IMR-90 (cell line): ENCODE results near the gene ZNF586. TPM values are rescaled to one million over a fixed set of nuclear protein-coding genes. Genes with fewer than 3 reads are reported as not detected.

Experiments used
- ATAC-seq: fragments of 200-7000 bp; cut with Tn5 transposase; 2 replicates; pipeline ENCODE4 v1.9.1; 2020; ENCODE audit warnings: low read depth, mild to moderate bottlenecking, moderate library complexity
- BruUV-seq: library from RNA; stranded (reverse); fragments of 400-500 nt; replicated peaks from 2 replicates; lab custom pipeline; 2021; lab: Mats Ljungman, UMichigan
- CTCF ChIA-PET: fragments of 300-600 bp; formaldehyde crosslinking; extraction: SDS; loops from one replicate; lab custom pipeline; 2021; ENCODE audit warnings: antibody characterized with exemption; lab: Yijun Ruan, JAX
- POLR2A ChIA-PET: fragments of 300-600 bp; sonication (Branson Sonifier 250); formaldehyde crosslinking; loops from one replicate; lab custom pipeline; 2022; ENCODE audit warnings: antibody characterized with exemption; ENCODE audit not compliant: unreplicated experiment; lab: Charles Lee
- DNase-seq: peaks from one replicate; pipeline ENCODE4 v3.0.0; 2013
- H2AFZ ChIP-seq: replicated peaks from 2 replicates; pipeline ENCODE3; 2013; ENCODE audit warnings: low read length, mild to moderate bottlenecking; ENCODE audit not compliant: poor library complexity
- H2AK5ac ChIP-seq: 2 replicates; pipeline ENCODE4 v1.6.1; 2013; ENCODE audit warnings: low read depth, low read length, inconsistent platforms
- H2AK9ac ChIP-seq: replicated peaks from 2 replicates; pipeline ENCODE3; 2013; ENCODE audit warnings: mild to moderate bottlenecking, low read depth, low read length, moderate library complexity; ENCODE audit not compliant: poor library complexity
- H2BK120ac ChIP-seq: 2 replicates; pipeline ENCODE4 v1.6.1; 2013; ENCODE audit warnings: low read depth, low read length, inconsistent platforms
- H2BK15ac ChIP-seq: 3 replicates; pipeline ENCODE4 v1.6.1; 2013; ENCODE audit warnings: low read depth, low read length, inconsistent platforms
- H2BK20ac ChIP-seq: 2 replicates; pipeline ENCODE4 v1.6.1; 2013; ENCODE audit warnings: low read depth, mild to moderate bottlenecking, inconsistent platforms, low read length, moderate library complexity
- H2BK5ac ChIP-seq: 2 replicates; pipeline ENCODE4 v1.6.1; 2013; ENCODE audit warnings: mild to moderate bottlenecking, low read depth, low read length, inconsistent platforms; ENCODE audit not compliant: poor library complexity, severe bottlenecking
- H3K14ac ChIP-seq: replicated peaks from 2 replicates; pipeline ENCODE4 v1.6.1; 2013; ENCODE audit warnings: low read depth, low read length, inconsistent platforms
- H3K18ac ChIP-seq: 2 replicates; pipeline ENCODE4 v1.6.1; 2013; ENCODE audit warnings: low read depth, low read length, control low read depth
- H3K23ac ChIP-seq: 2 replicates; pipeline ENCODE4 v1.6.1; 2013; ENCODE audit warnings: low read depth, low read length, inconsistent platforms
- H3K27ac ChIP-seq: 2 replicates; pipeline ENCODE4 v1.5.1; 2013; ENCODE audit warnings: mild to moderate bottlenecking, control low read depth, low read length; ENCODE audit not compliant: insufficient read depth
- H3K27me3 ChIP-seq: 2 replicates; pipeline ENCODE4 v1.6.1; 2013; ENCODE audit warnings: low read length; ENCODE audit not compliant: control insufficient read depth, insufficient read depth
- H3K36me3 ChIP-seq: 2 replicates; pipeline ENCODE4 v1.6.1; 2013; ENCODE audit warnings: low read length, mixed read lengths; ENCODE audit not compliant: control insufficient read depth, insufficient read depth
- H3K4ac ChIP-seq: 2 replicates; pipeline ENCODE4 v1.6.1; 2013; ENCODE audit warnings: low read depth, low read length, inconsistent platforms
- H3K4me1 ChIP-seq: 2 replicates; pipeline ENCODE4 v1.6.1; 2013; ENCODE audit warnings: low read length, mixed read lengths; ENCODE audit not compliant: control insufficient read depth, insufficient read depth
- H3K4me2 ChIP-seq: 2 replicates; pipeline ENCODE4 v1.6.1; 2013; ENCODE audit warnings: low read depth, mild to moderate bottlenecking, control low read depth, low read length, moderate library complexity
- H3K4me3 ChIP-seq: 2 replicates; pipeline ENCODE4 v1.5.1; 2013; ENCODE audit warnings: low read depth, mild to moderate bottlenecking, control low read depth, low read length, moderate library complexity; ENCODE audit not compliant: insufficient read depth
- H3K56ac ChIP-seq: 2 replicates; pipeline ENCODE4 v1.6.1; 2013; ENCODE audit warnings: low read length, inconsistent platforms; ENCODE audit not compliant: insufficient read depth; ENCODE audit errors: extremely low read depth
- H3K79me1 ChIP-seq, 2 experiments: 2 replicates each; pipeline ENCODE4 v1.6.1; 2013; ENCODE audit warnings: low read length in 2 of 2, inconsistent platforms in 1 of 2, low read depth in 1 of 2
- H3K9ac ChIP-seq: 2 replicates; pipeline ENCODE4 v1.6.1; 2013; ENCODE audit warnings: low read depth, low read length, control low read depth
- H3K9me1 ChIP-seq: 2 replicates; pipeline ENCODE4 v1.6.1; 2013; ENCODE audit warnings: low read length, inconsistent platforms; ENCODE audit not compliant: insufficient read depth
- H3K9me3 ChIP-seq: 2 replicates; pipeline ENCODE4 v1.6.1; 2013; ENCODE audit warnings: low read length; ENCODE audit not compliant: control insufficient read depth, insufficient read depth
- H4K20me1 ChIP-seq: 2 replicates; pipeline ENCODE4 v1.6.1; 2013; ENCODE audit warnings: low read length, inconsistent platforms; ENCODE audit not compliant: insufficient read depth
- H4K5ac ChIP-seq: 2 replicates; pipeline ENCODE4 v1.6.1; 2013; ENCODE audit warnings: mild to moderate bottlenecking, low read depth, low read length, control low read depth
- H4K8ac ChIP-seq, 2 experiments: 2 replicates each; pipeline ENCODE4 v1.6.1; 2013; ENCODE audit warnings: low read depth in 2 of 2, low read length in 2 of 2, control low read depth in 1 of 2, inconsistent platforms in 1 of 2
- H4K91ac ChIP-seq: 2 replicates; pipeline ENCODE4 v1.6.1; 2013; ENCODE audit warnings: low read depth, low read length, inconsistent platforms; ENCODE audit not compliant: insufficient read depth
- BHLHE40 ChIP-seq: fragments of 150-350 bp; IDR thresholded peaks from 2 replicates; pipeline ENCODE4 v1.6.1; 2016; ENCODE audit warnings: mild to moderate bottlenecking, low read depth, low read length
- MAZ ChIP-seq: IDR thresholded peaks from 2 replicates; pipeline ENCODE4 v1.6.1; 2012; ENCODE audit warnings: low read depth, mild to moderate bottlenecking, low read length, improper control_type of control experiment, moderate library complexity, borderline replicate concordance
- MXI1 ChIP-seq: IDR thresholded peaks from 2 replicates; pipeline ENCODE4 v1.6.1; 2012; ENCODE audit warnings: low read depth, mild to moderate bottlenecking, low read length, moderate library complexity, borderline replicate concordance
- SMC3 ChIP-seq: fragments of 150-350 bp; IDR thresholded peaks from 2 replicates; pipeline ENCODE4 v1.6.1; 2016; ENCODE audit warnings: low read depth, mild to moderate bottlenecking, antibody characterized with exemption, low read length, moderate library complexity
- WGBS, 2 experiments: methylation state at CpG; one replicate each; pipeline versions ENCODE4 v1.1.5 to v1.1.7; 2013; ENCODE audit warnings: missing lambda C conversion rate in 2 of 2; ENCODE audit not compliant: insufficient read length in 1 of 2; ENCODE audit errors: extremely low coverage in 2 of 2; 5-methylcytosine and 5-hydroxymethylcytosine counted together
- dilution Hi-C: fragments of 300-500 bp; cut with HindIII; formaldehyde crosslinking; loops from one replicate; pipeline ENCODE4 v1.14.3; 2018; ENCODE audit warnings: low sequenced_read_pairs; ENCODE audit not compliant: unreplicated experiment
- in situ Hi-C: fragments of 300-500 bp; cut with MboI; formaldehyde crosslinking; loops from 3 replicates; pipeline ENCODE4 v1.14.3; 2019; ENCODE audit warnings: low sequenced_read_pairs, inconsistent platforms, mixed read lengths
- intact Hi-C: fragments of 100-400 bp; cut with micrococcal nuclease; formaldehyde crosslinking; loops from 2 replicates; pipeline ENCODE4 v1.10.0; 2022
- polyA plus RNA-seq, 3 experiments: library from polyadenylated mRNA; depleted of rRNA; stranded (reverse); fragments of >200 nt; gene quantifications; 2 replicates each; pipeline ENCODE4 v1.2.3, GENCODE V29; 2012; ENCODE audit warnings: low replicate concordance in 1 of 3
- total RNA-seq: library from RNA; depleted of rRNA; stranded (reverse); fragments of >200 nt; gene quantifications from 2 replicates; pipeline ENCODE4 v1.2.3, GENCODE V29; 2012
- TF ChIP-seq, protein P1 (sequence below): conservative IDR thresholded peaks from 2 replicates; pipeline ENCODE4 v1.5.1; 2012; ENCODE audit warnings: mild to moderate bottlenecking, low read depth, low read length, improper control_type of control experiment
- TF ChIP-seq, protein P2 (sequence below): fragments of 150-350 bp; IDR thresholded peaks from 2 replicates; pipeline ENCODE4 v1.6.1; 2017; ENCODE audit warnings: mild to moderate bottlenecking, antibody characterized with exemption, low read length, low read depth

The ZNF586 gene
- total and polyA plus RNA-seq, 2 of the 4 experiments (the other 2 are of a cell fraction): 5.6 to 18.6 TPM

DNA sequence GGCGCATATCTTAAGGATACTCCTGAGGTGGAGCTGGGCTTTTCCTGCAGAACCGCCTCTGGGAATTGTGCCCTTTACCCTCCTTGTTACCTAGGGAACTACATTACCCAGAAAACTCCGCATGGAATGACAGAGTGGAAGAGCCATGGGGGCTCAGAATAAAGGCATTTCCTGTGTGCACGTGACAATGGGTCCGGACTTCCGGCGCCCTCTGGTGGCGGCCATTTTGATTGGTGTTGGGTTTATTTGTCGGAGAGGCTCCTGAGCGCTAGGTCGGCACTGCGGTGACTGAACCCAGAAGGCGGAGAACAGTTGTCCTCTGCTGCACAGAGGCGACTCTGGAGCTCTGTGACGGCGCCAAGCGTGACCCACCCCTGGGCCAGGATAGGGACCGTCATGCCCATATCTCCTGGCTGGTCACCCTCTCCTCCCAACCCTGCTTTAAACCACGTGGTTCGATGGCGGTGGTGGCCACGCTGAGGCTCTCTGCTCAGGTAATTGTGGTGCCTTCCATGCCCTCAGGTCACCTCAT is 60.7 kb downstream of the ZNF586 start, which contains the start of gene ZNF587B:
Gene ZNF587B, plus strand, starts transcription at position 229 of the 532 bp plus-strand sequence. Its CDS starts 230 bp downstream, at position 459.
- H3K9me3 ChIP-seq: no peaks in the 10 kb centered on the region
- peak within 1 kb of the TSS; percentile 39; the same call in 1 of the 2 replicates for H2BK120ac ChIP-seq
- DNase-seq (peak; percentile 74), ATAC-seq (peak; percentile 92)
- in situ Hi-C loops (no loop called here), dilution Hi-C loops (no loop called here), intact Hi-C loops (no loop called here)
- H2BK15ac ChIP-seq: no peak within 1 kb of the TSS
- peak within 1 kb of the TSS; percentile 44 for H2BK5ac ChIP-seq
- H3K9me1 ChIP-seq: peaks cover 8% of the 10 kb centered on the region; the same call in 1 of the 2 replicates
- H3K27ac ChIP-seq: peak within 1 kb of the TSS; percentile 44
- no peak within 1 kb of the TSS for H3K18ac ChIP-seq
- peak within 1 kb of the TSS; percentile 61 for H3K9ac ChIP-seq
- H2AK9ac ChIP-seq: peak within 1 kb of the TSS; percentile 97
- peaks cover 10% of the 10 kb centered on the region; the same call in 1 of the 2 replicates for H3K4me1 ChIP-seq
- H4K20me1 ChIP-seq: peaks cover 23% of the 10 kb centered on the region
- peak within 1 kb of the TSS; percentile 51 for H4K5ac ChIP-seq
- 0% methylated on average over 1 of the region's 22 CpGs; no CpG with 5 or more reads in 1 of the 2 experiments for WGBS, 2 experiments
- H3K56ac ChIP-seq: peak within 1 kb of the TSS; percentile 9; the same call in 1 of the 2 replicates
- H3K23ac ChIP-seq: peak within 1 kb of the TSS; percentile 94
- TF ChIP-seq MXI1: peak; percentile 62; the same call in 1 of the 2 replicates
- peak; percentile 48 for TF ChIP-seq SMC3
- TF ChIP-seq MAZ: no peak
- TF ChIP-seq, protein P1, sequence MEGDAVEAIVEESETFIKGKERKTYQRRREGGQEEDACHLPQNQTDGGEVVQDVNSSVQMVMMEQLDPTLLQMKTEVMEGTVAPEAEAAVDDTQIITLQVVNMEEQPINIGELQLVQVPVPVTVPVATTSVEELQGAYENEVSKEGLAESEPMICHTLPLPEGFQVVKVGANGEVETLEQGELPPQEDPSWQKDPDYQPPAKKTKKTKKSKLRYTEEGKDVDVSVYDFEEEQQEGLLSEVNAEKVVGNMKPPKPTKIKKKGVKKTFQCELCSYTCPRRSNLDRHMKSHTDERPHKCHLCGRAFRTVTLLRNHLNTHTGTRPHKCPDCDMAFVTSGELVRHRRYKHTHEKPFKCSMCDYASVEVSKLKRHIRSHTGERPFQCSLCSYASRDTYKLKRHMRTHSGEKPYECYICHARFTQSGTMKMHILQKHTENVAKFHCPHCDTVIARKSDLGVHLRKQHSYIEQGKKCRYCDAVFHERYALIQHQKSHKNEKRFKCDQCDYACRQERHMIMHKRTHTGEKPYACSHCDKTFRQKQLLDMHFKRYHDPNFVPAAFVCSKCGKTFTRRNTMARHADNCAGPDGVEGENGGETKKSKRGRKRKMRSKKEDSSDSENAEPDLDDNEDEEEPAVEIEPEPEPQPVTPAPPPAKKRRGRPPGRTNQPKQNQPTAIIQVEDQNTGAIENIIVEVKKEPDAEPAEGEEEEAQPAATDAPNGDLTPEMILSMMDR: peak; percentile 41
- TF ChIP-seq BHLHE40: peak; percentile 94
- TF ChIP-seq, protein P2, sequence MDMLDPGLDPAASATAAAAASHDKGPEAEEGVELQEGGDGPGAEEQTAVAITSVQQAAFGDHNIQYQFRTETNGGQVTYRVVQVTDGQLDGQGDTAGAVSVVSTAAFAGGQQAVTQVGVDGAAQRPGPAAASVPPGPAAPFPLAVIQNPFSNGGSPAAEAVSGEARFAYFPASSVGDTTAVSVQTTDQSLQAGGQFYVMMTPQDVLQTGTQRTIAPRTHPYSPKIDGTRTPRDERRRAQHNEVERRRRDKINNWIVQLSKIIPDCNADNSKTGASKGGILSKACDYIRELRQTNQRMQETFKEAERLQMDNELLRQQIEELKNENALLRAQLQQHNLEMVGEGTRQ: peak; percentile 83
- peak within 1 kb of the TSS; percentile 74 for H3K4me2 ChIP-seq
- H4K91ac ChIP-seq: peak within 1 kb of the TSS; percentile 85
- peaks cover 7 to 56% of the 10 kb centered on the region in 2 experiments; a peak in 3 of 4 replicates for H3K79me1 ChIP-seq
- H2AK5ac ChIP-seq: peak within 1 kb of the TSS; percentile 97
- ChIA-PET CTCF (no interaction called here), POLR2A (no interaction called here)
- peak within 1 kb of the TSS; percentile 81 for H3K14ac ChIP-seq
- H3K27me3 ChIP-seq: no peaks in the 10 kb centered on the region
- H3K36me3 ChIP-seq: peaks cover 3% of the 10 kb centered on the region
- no peak within 1 kb of the TSS for H2BK20ac ChIP-seq
- H3K4ac ChIP-seq: peak within 1 kb of the TSS; percentile 85
- H3K4me3 ChIP-seq: peak within 1 kb of the TSS; percentile 56
- peak within 1 kb of the TSS; percentile 90 to 93 for H4K8ac ChIP-seq
- peak within 1 kb of the TSS; percentile 95 for H2AFZ ChIP-seq
- BruUV-seq: TSS peak; percentile 4
